H1 (cell line): ENCODE measurements around the gene RBBP8. TPM values are rescaled to one million over a fixed set of nuclear protein-coding genes. Genes with fewer than 3 reads are reported as not detected.
A peak's percentile ranks its signal among the peaks of the same experiment; 100 is the strongest.

Experiments
- CTCF ChIA-PET: fragments of 300-600 bp; sonication (Branson Sonifier 250); formaldehyde crosslinking; loops from one replicate; lab custom pipeline; 2021; ENCODE audit not compliant: partially characterized antibody; lab: Charles Lee
- POLR2A ChIA-PET: fragments of 300-600 bp; sonication (Branson Sonifier 250); formaldehyde crosslinking; loops from one replicate; lab custom pipeline; 2021; ENCODE audit warnings: inconsistent platforms; ENCODE audit not compliant: partially characterized antibody; lab: Charles Lee
- DNase-seq, 2 experiments: peaks; one replicate each; pipeline versions ENCODE4 v3.0.0 to v3.0.0-alpha.2; 2010 to 2022; ENCODE audit warnings: low spot score in 2 of 2, low read depth in 1 of 2, mixed read lengths in 1 of 2
- FAIRE-seq: peaks from 2 replicates; lab custom pipeline; 2011; peaks lifted over from hg19 to GRCh38; lab: Jason Lieb, UNC
- H2AFZ ChIP-seq: 2 replicates; pipeline ENCODE4 v1.8.1; 2012; ENCODE audit warnings: low read length, inconsistent platforms
- H2AK5ac ChIP-seq: 2 replicates; pipeline ENCODE4 v1.6.1; 2013; ENCODE audit warnings: low read depth, low read length
- H2BK120ac ChIP-seq: replicated peaks from 2 replicates; pipeline ENCODE3; 2013; ENCODE audit warnings: low read depth, low read length, inconsistent platforms
- H2BK12ac ChIP-seq: 2 replicates; pipeline ENCODE4 v1.6.1; 2013; ENCODE audit warnings: low read depth, low read length
- H2BK15ac ChIP-seq: 2 replicates; pipeline ENCODE4 v1.6.1; 2013; ENCODE audit warnings: low read length
- H2BK20ac ChIP-seq: 2 replicates; pipeline ENCODE4 v1.6.1; 2013; ENCODE audit warnings: low read length
- H2BK5ac ChIP-seq: 2 replicates; pipeline ENCODE4 v1.6.1; 2013; ENCODE audit warnings: low read depth, low read length
- H3K14ac ChIP-seq: 2 replicates; pipeline ENCODE4 v1.6.1; 2013; ENCODE audit warnings: inconsistent platforms; ENCODE audit not compliant: insufficient read length
- H3K18ac ChIP-seq: 2 replicates; pipeline ENCODE4 v1.6.1; 2013; ENCODE audit warnings: low read length; ENCODE audit errors: extremely low read depth
- H3K23ac ChIP-seq: 2 replicates; pipeline ENCODE4 v1.6.1; 2013; ENCODE audit warnings: inconsistent platforms; ENCODE audit not compliant: insufficient read length
- H3K23me2 ChIP-seq: 2 replicates; pipeline ENCODE4 v1.6.1; 2013; ENCODE audit warnings: low read depth, low read length
- H3K27ac ChIP-seq: 2 replicates; pipeline ENCODE4 v1.6.1; 2011; ENCODE audit warnings: low read depth, low read length, inconsistent platforms
- H3K27me3 ChIP-seq, 4 experiments: replicated peaks in 1 of 4; 1 replicate in 1 of 4; 2 replicates in 3 of 4; pipeline versions ENCODE4 v1.6.1 to v1.8.1; 2011 to 2013; ENCODE audit warnings: low read length in 3 of 4, mild to moderate bottlenecking in 3 of 4, inconsistent platforms in 2 of 4, mixed read lengths in 2 of 4, moderate library complexity in 1 of 4; ENCODE audit not compliant: control insufficient read depth in 3 of 4, insufficient read depth in 3 of 4; ENCODE audit errors: extremely low read depth in 1 of 4
- H3K36me3 ChIP-seq, 4 experiments: 2 replicates each; pipeline versions ENCODE4 v1.6.1 to v1.8.1; 2011 to 2013; ENCODE audit warnings: mild to moderate bottlenecking in 4 of 4, low read length in 3 of 4, moderate library complexity in 2 of 4, control low read depth in 1 of 4, inconsistent platforms in 1 of 4; ENCODE audit not compliant: insufficient read depth in 4 of 4, control insufficient read depth in 2 of 4
- H3K4ac ChIP-seq: replicated peaks from 2 replicates; pipeline ENCODE3; 2013; ENCODE audit warnings: low read length, low read depth, mixed read lengths, inconsistent platforms; ENCODE audit not compliant: insufficient read length
- H3K4me1 ChIP-seq, 4 experiments: replicated peaks in 1 of 4; 1 replicate in 1 of 4; 2 replicates in 3 of 4; pipeline versions ENCODE4 v1.6.1 to v1.8.1; 2011 to 2013; ENCODE audit warnings: low read length in 3 of 4, inconsistent platforms in 2 of 4, mixed read lengths in 1 of 4; ENCODE audit not compliant: insufficient read depth in 4 of 4, control insufficient read depth in 3 of 4
- H3K4me2 ChIP-seq, 2 experiments: 2 replicates each; pipeline versions ENCODE4 v1.6.1 to v1.8.1; 2011 to 2013; ENCODE audit warnings: low read depth in 2 of 2, low read length in 2 of 2, control low read depth in 1 of 2, inconsistent platforms in 1 of 2, mild to moderate bottlenecking in 1 of 2; ENCODE audit not compliant: insufficient read depth in 1 of 2
- H3K4me3 ChIP-seq, 4 experiments: fragments of 200-600, 300-600 bp in 1 of 4; sonication (generic), shearing (Covaris generic), sonication (Bioruptor Twin) in 1 of 4; 2 replicates each; pipeline versions ENCODE4 v1.5.1 to v1.8.1; 2011 to 2016; ENCODE audit warnings: low read length in 4 of 4, low read depth in 3 of 4, control low read depth in 2 of 4, inconsistent platforms in 2 of 4, mild to moderate bottlenecking in 2 of 4, mixed read lengths in 1 of 4, moderate library complexity in 1 of 4; ENCODE audit not compliant: insufficient read depth in 2 of 4; ENCODE audit errors: extremely low read depth in 1 of 4
- H3K56ac ChIP-seq: replicated peaks from 2 replicates; pipeline ENCODE3; 2013; ENCODE audit warnings: low read depth, mild to moderate bottlenecking, mixed read lengths, low read length, inconsistent platforms; ENCODE audit not compliant: insufficient read length
- H3K79me1 ChIP-seq: 2 replicates; pipeline ENCODE4 v1.6.1; 2013; ENCODE audit warnings: low read depth, low read length, control low read depth
- H3K79me2 ChIP-seq, 2 experiments: 2 replicates each; pipeline versions ENCODE4 v1.6.1 to v1.8.1; 2012 to 2013; ENCODE audit warnings: low read length in 2 of 2, mild to moderate bottlenecking in 2 of 2, inconsistent platforms in 1 of 2; ENCODE audit not compliant: insufficient read depth in 2 of 2, control insufficient read depth in 1 of 2
- H3K9ac ChIP-seq, 4 experiments: replicated peaks in 1 of 4; 1 replicate in 1 of 4; 2 replicates in 3 of 4; pipeline versions ENCODE4 v1.6.1 to v1.8.1; 2011 to 2013; ENCODE audit warnings: low read depth in 3 of 4, low read length in 3 of 4, control low read depth in 2 of 4, mild to moderate bottlenecking in 2 of 4, moderate library complexity in 2 of 4, inconsistent platforms in 1 of 4; ENCODE audit errors: extremely low read depth in 1 of 4
- H3K9me3 ChIP-seq, 2 experiments: 2 replicates each; pipeline versions ENCODE4 v1.6.1 to v1.8.1; 2012 to 2013; ENCODE audit warnings: mild to moderate bottlenecking in 2 of 2, moderate library complexity in 2 of 2, control low read depth in 1 of 2, inconsistent platforms in 1 of 2, low read depth in 1 of 2, low read length in 1 of 2, mixed read lengths in 1 of 2; ENCODE audit not compliant: insufficient read depth in 2 of 2
- H4K20me1 ChIP-seq, 2 experiments: replicated peaks in 1 of 2; 2 replicates each; pipeline versions ENCODE3 to v1.8.1; 2011 to 2013; ENCODE audit warnings: inconsistent platforms in 2 of 2, low read length in 2 of 2, mild to moderate bottlenecking in 1 of 2; ENCODE audit not compliant: insufficient read depth in 2 of 2, control insufficient read depth in 1 of 2
- H4K5ac ChIP-seq: 2 replicates; pipeline ENCODE4 v1.6.1; 2013; ENCODE audit warnings: low read length, low read depth, mixed read lengths, inconsistent platforms; ENCODE audit not compliant: insufficient read length
- H4K8ac ChIP-seq: 2 replicates; pipeline ENCODE4 v1.8.0; 2013; ENCODE audit warnings: mild to moderate bottlenecking, moderate library complexity, low read length, inconsistent platforms; ENCODE audit not compliant: insufficient read depth; ENCODE audit errors: extremely low read depth
- H4K91ac ChIP-seq: replicated peaks from 2 replicates; pipeline ENCODE3; 2013; ENCODE audit warnings: low read length, mixed read lengths, inconsistent platforms; ENCODE audit not compliant: insufficient read length
- CEBPB ChIP-seq: IDR thresholded peaks from 2 replicates; pipeline ENCODE4 v1.6.1; 2012; ENCODE audit warnings: low read depth, low read length
- RFX5 ChIP-seq: IDR thresholded peaks from 2 replicates; pipeline ENCODE4 v1.6.1; 2011; ENCODE audit warnings: low read depth, low read length, improper control_type of control experiment, borderline replicate concordance
- WGBS, 2 experiments: shearing (Covaris generic) in 1 of 2; methylation state at CpG; one replicate each; pipeline versions ENCODE4 v1.1.6 to v1.1.7; 2013 to 2015; ENCODE audit warnings: low lambda C conversion rate in 2 of 2, mixed read lengths in 2 of 2, inconsistent platforms in 1 of 2, low coverage in 1 of 2, missing lambda C conversion rate in 1 of 2; ENCODE audit not compliant: insufficient replicate concordance in 2 of 2, insufficient coverage in 1 of 2, insufficient read length in 1 of 2; ENCODE audit errors: extremely low coverage in 1 of 2, missing lambda C conversion rate in 1 of 2; 5-methylcytosine and 5-hydroxymethylcytosine counted together
- polyA plus RNA-seq, 7 experiments: library from polyadenylated mRNA; depleted of rRNA in 3 of 7; stranded (reverse) in 5 of 7; unstranded in 2 of 7; fragments of >200 nt in 5 of 7; fragments of 200-250 nt in 2 of 7; gene quantifications; 1 replicate in 5 of 7; 2 replicates in 1 of 7; 4 replicates in 1 of 7; pipeline versions ENCODE4 v1.2.1 to v1.2.3, GENCODE V29; 2011 to 2013; ENCODE audit warnings: missing spikeins in 2 of 7, mixed read lengths in 2 of 7
- total RNA-seq: library from RNA; stranded (reverse); fragmentation: NEBNext Ultra II Directional; extraction: Animal tissue kit (Norgen Biotek cat#: 25700); gene quantifications from 2 replicates; pipeline ENCODE4 v1.2.1, GENCODE V29; 2021

The RBBP8 gene
- total and polyA plus RNA-seq, 2 of the 8 experiments (the other 6 are each of a cell fraction or from before 2014, with no cell fraction given): 16.1 to 65.8 TPM

DNA sequence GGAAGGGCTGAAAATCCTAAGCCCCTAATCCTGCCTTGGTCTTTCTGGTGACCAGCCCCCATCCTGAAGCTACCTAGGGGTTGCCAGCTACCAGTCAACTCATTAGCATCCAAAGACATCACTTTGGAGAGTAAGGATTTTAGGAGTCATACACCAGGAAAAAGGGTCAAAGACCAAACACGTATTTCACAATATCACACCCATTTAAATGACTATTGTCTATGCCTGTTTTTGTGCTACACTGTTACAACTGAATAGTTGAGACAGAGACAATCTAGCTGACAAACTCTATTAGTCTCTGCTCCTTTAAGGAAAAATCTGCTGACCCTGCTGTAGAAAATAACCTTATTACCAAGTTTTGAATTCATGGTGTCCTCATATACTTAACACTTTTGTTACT, 21.0 kb upstream of the RBBP8 start:
- CTCF ChIA-PET: interaction anchor here (0.6 to 1.2 kb wide), 3 partner anchors 12 to 113 kb away, joined by 3 read pairs; no protein-coding TSS in a partner anchor
- no peak for FAIRE-seq

More for the DNA sequence above, 21.0 kb upstream of the RBBP8 start:
- Histone ChIP-seq H3K4me3 (no peak overlapping the region), H3K56ac (no peak overlapping the region), H3K79me1 (no peaks in the 10 kb centered on the region), H2BK15ac (no peak overlapping the region), H3K23ac (no peak overlapping the region), H3K14ac (no peak overlapping the region), H3K9me3 (no peaks in the 10 kb centered on the region), H3K79me2 (no peaks in the 10 kb centered on the region), H3K4ac (no peak overlapping the region), H2BK5ac (no peak overlapping the region), H3K18ac (no peak overlapping the region), H3K23me2 (no peaks in the 10 kb centered on the region), H4K8ac (no peak overlapping the region), H3K27me3 (no peaks in the 10 kb centered on the region), H3K4me1 (peaks cover 3 to 24% (median 12%) of the 10 kb centered on the region in 4 experiments; a peak in 5 of 7 replicates), H4K20me1 (no peaks in the 10 kb centered on the region), H4K5ac (no peak overlapping the region), H3K36me3 (no peaks in the 10 kb centered on the region), H2BK20ac (no peak overlapping the region), H2BK12ac (no peak overlapping the region; the same call in 1 of the 2 replicates), H3K9ac (no peak overlapping the region), H2AK5ac (no peak overlapping the region), H4K91ac (no peak overlapping the region), H2BK120ac (no peak overlapping the region), H3K4me2 (no peak overlapping the region), H3K27ac (no peak overlapping the region), H2AFZ (no peak overlapping the region)
- no peak for TF ChIP-seq RFX5
- peak; percentile 20; the same call in 1 of the 2 replicates for TF ChIP-seq CEBPB
- DNase-seq: no peak
- POLR2A ChIA-PET: no interaction called here
- WGBS, 2 experiments: 75% methylated on average over 1 of the region's 1 CpG; no CpG with 5 or more reads in 1 of the 2 experiments
